NT2/D1 (cell line): ENCODE data around the gene ANKRD6.

Experiments
- SUZ12 ChIP-seq: IDR thresholded peaks from 2 replicates; pipeline ENCODE4 v1.6.1; 2011; ENCODE audit not compliant: insufficient read length, insufficient read depth; ENCODE audit errors: extremely low read depth
- YY1 ChIP-seq: IDR thresholded peaks from 2 replicates; pipeline ENCODE4 v1.6.1; 2011; ENCODE audit not compliant: insufficient read length, insufficient read depth
- ZNF274 ChIP-seq: IDR thresholded peaks from 2 replicates; pipeline ENCODE4 v1.6.1; 2011; ENCODE audit warnings: mild to moderate bottlenecking, low read depth, low read length

GRCh38 chr6:89553431-89553830 lies 120.5 kb downstream of the ANKRD6 start:
- TF ChIP-seq YY1 (no peak), ZNF274 (no peak), SUZ12 (no peak)
